ENCODE results near the gene RFNG.

- TF ChIP-seq ZNF274 (IDR thresholded peaks at IDR 0.05; ENCODE audit: low read depth, low read length) (no peak), SUZ12 (IDR thresholded peaks at IDR 0.05; ENCODE audit: extremely low read depth, insufficient read depth, insufficient read length) (no peak)
These were observed 30.8 kb upstream of the RFNG start for GRCh38 chr17:82082456-82082855.
